ENCODE data around the gene KRT33B.

GRCh38 chr17:41360296-41360995 is 9.2 kb downstream of the KRT33B start:
- TF ChIP-seq CTCF (IDR thresholded peaks at IDR 0.05; ENCODE audit: borderline replicate concordance, extremely low read depth, low read length, poor library complexity, severe bottlenecking) (no peak), EZH2 (IDR thresholded peaks at IDR 0.05; ENCODE audit: borderline replicate concordance, low read depth, low read length, severe bottlenecking) (no peak)
